HG03045 (cell line): ENCODE measurements around the gene FDXR.

Experiments
- ATAC-seq: cut with Tn5 transposase; IDR thresholded peaks from one replicate; pipeline ENCODE4 v1.9.1; 2021; ENCODE audit warnings: mild to moderate bottlenecking, moderate library complexity; ENCODE audit not compliant: unreplicated experiment

The FDXR gene

GRCh38 chr17:74859459-74860228, 13.2 kb downstream of the FDXR start, which contains the start of gene GRIN2C:
TSS of gene GRIN2C (minus strand) at chr17:74859885. CDS start at chr17:74855092, 4,793 bp downstream.
- ATAC-seq, result no peak

- no peak for ATAC-seq
These were observed 13.9 kb downstream of the FDXR start for GRCh38 chr17:74858672-74859458.

GRCh38 chr17:74857191-74857590, 15.6 kb downstream of the FDXR start:
- ATAC-seq, result no peak

GRCh38 chr17:74856112-74856511, 16.7 kb downstream of the FDXR start:
- ATAC-seq, result no peak

GRCh38 chr17:74855323-74855722, 17.5 kb downstream of the FDXR start:
- no peak for ATAC-seq

GRCh38 chr17:74854792-74855191, 18.0 kb downstream of the FDXR start:
- no peak for ATAC-seq

- ATAC-seq, result no peak
These were observed 19.1 kb downstream of the FDXR start for GRCh38 chr17:74853669-74854068.

- ATAC-seq, result no peak
These were observed 19.8 kb downstream of the FDXR start for GRCh38 chr17:74853048-74853397.

- no peak for ATAC-seq
These were observed 20.4 kb downstream of the FDXR start for GRCh38 chr17:74852237-74853047.

GRCh38 chr17:74851612-74852236, 21.1 kb downstream of the FDXR start:
- no peak for ATAC-seq

- ATAC-seq, result no peak
These were observed 21.9 kb downstream of the FDXR start for GRCh38 chr17:74850914-74851313.

GRCh38 chr17:74850310-74850709, 22.5 kb downstream of the FDXR start:
- ATAC-seq, result no peak

GRCh38 chr17:74848656-74849399, 24.0 kb downstream of the FDXR start:
- ATAC-seq, result no peak

- no peak for ATAC-seq
These were observed 26.2 kb downstream of the FDXR start for GRCh38 chr17:74846621-74847020.

GRCh38 chr17:74843352-74843627, 29.5 kb downstream of the FDXR start:
- no peak for ATAC-seq

- ATAC-seq, result no peak
These were observed 30.0 kb downstream of the FDXR start for GRCh38 chr17:74842599-74843351.

- no peak for ATAC-seq
These were observed 30.6 kb downstream of the FDXR start for GRCh38 chr17:74842146-74842598.

GRCh38 chr17:74840989-74841666, 31.7 kb downstream of the FDXR start:
- no peak for ATAC-seq
